Nephron (organoid): ENCODE results near the gene SLAMF9.

Experiments
- H3K27ac Mint-ChIP-seq, 3 experiments: 2 replicates each; pipeline ENCODE4 v1.8.0; 2020; ENCODE audit warnings: mixed read lengths in 3 of 3, mild to moderate bottlenecking in 2 of 3, moderate library complexity in 1 of 3
- H3K27me3 Mint-ChIP-seq: 2 replicates; pipeline ENCODE4 v1.8.0; 2021; ENCODE audit warnings: low read depth, mild to moderate bottlenecking, moderate library complexity, mixed read lengths
- H3K36me3 Mint-ChIP-seq: 2 replicates; pipeline ENCODE4 v1.8.0; 2020; ENCODE audit warnings: low read depth, mixed read lengths
- H3K4me1 Mint-ChIP-seq: 2 replicates; pipeline ENCODE4 v1.8.0; 2020; ENCODE audit warnings: mixed read lengths
- H3K4me3 Mint-ChIP-seq, 3 experiments: 2 replicates each; pipeline ENCODE4 v1.8.0; 2020; ENCODE audit warnings: mild to moderate bottlenecking in 3 of 3, mixed read lengths in 3 of 3, moderate library complexity in 2 of 3
- H3K9me3 Mint-ChIP-seq: 2 replicates; pipeline ENCODE4 v1.8.0; 2020; ENCODE audit warnings: mixed read lengths
- CTCF ChIP-seq, 3 experiments: fragments of 200-600 bp; sonication (generic); IDR thresholded peaks; one replicate each; pipeline ENCODE4 v1.5.0; 2021; ENCODE audit warnings: antibody characterized with exemption in 3 of 3; ENCODE audit not compliant: unreplicated experiment in 3 of 3

Gene SLAMF9

GRCh38 chr1:159921700-159922504, 32.1 kb downstream of the SLAMF9 start:
- Mint-ChIP-seq H3K4me3 (peak overlapping the region; percentile 73 to 79 (median 75)), H3K9me3 (no peaks in the 10 kb centered on the region)

GRCh38 chr1:159921251-159921650, 32.8 kb downstream of the SLAMF9 start:
- peaks cover 68% of the 10 kb centered on the region for H3K4me1 Mint-ChIP-seq
- peaks cover 8% of the 10 kb centered on the region for H3K36me3 Mint-ChIP-seq
- TF ChIP-seq CTCF (IDR thresholded peaks at IDR 0.05; ENCODE audit: unreplicated experiment in 3 of 3), result no peak

More at GRCh38 chr1:159921700-159922504, 32.1 kb downstream of the SLAMF9 start:
- TF ChIP-seq CTCF (IDR thresholded peaks at IDR 0.05; ENCODE audit: unreplicated experiment in 3 of 3), result no peak
- no peaks in the 10 kb centered on the region for H3K27me3 Mint-ChIP-seq
- peaks cover 10% of the 10 kb centered on the region for H3K36me3 Mint-ChIP-seq
- H3K27ac Mint-ChIP-seq, result peak overlapping the region; percentile 72 to 92 (median 82)
- H3K4me1 Mint-ChIP-seq, result peaks cover 71% of the 10 kb centered on the region

GRCh38 chr1:159920651-159921050, 33.4 kb downstream of the SLAMF9 start:
- H3K27ac Mint-ChIP-seq, result peak overlapping the region in 1 of 3 experiments; percentile 72

More at GRCh38 chr1:159921251-159921650, 32.8 kb downstream of the SLAMF9 start:
- H3K4me3 Mint-ChIP-seq, result peak overlapping the region; percentile 20 to 74 (median 47)
- no peaks in the 10 kb centered on the region for H3K27me3 Mint-ChIP-seq
- peak overlapping the region in 2 of 3 experiments; percentile 9 to 72 for H3K27ac Mint-ChIP-seq
- no peaks in the 10 kb centered on the region for H3K9me3 Mint-ChIP-seq

GRCh38 chr1:159920202-159920601, 33.8 kb downstream of the SLAMF9 start:
- peaks cover 8% of the 10 kb centered on the region for H3K36me3 Mint-ChIP-seq

More at GRCh38 chr1:159920651-159921050, 33.4 kb downstream of the SLAMF9 start:
- peak overlapping the region in 1 of 3 experiments; percentile 3 for H3K4me3 Mint-ChIP-seq
- H3K36me3 Mint-ChIP-seq, result peaks cover 8% of the 10 kb centered on the region
- no peak for TF ChIP-seq CTCF (IDR thresholded peaks at IDR 0.05; ENCODE audit: unreplicated experiment in 3 of 3)
- peaks cover 67% of the 10 kb centered on the region for H3K4me1 Mint-ChIP-seq
- no peaks in the 10 kb centered on the region for H3K9me3 Mint-ChIP-seq
- no peaks in the 10 kb centered on the region for H3K27me3 Mint-ChIP-seq

GRCh38 chr1:159919236-159919865, 34.7 kb downstream of the SLAMF9 start:
- no peak overlapping the region for H3K27ac Mint-ChIP-seq
- H3K36me3 Mint-ChIP-seq, result peaks cover 8% of the 10 kb centered on the region
- H3K4me3 Mint-ChIP-seq, result no peak overlapping the region
- H3K27me3 Mint-ChIP-seq, result no peaks in the 10 kb centered on the region
- no peaks in the 10 kb centered on the region for H3K9me3 Mint-ChIP-seq
- H3K4me1 Mint-ChIP-seq, result peaks cover 60% of the 10 kb centered on the region
- TF ChIP-seq CTCF (IDR thresholded peaks at IDR 0.05; ENCODE audit: unreplicated experiment in 3 of 3), result no peak

More at GRCh38 chr1:159920202-159920601, 33.8 kb downstream of the SLAMF9 start:
- H3K4me1 Mint-ChIP-seq, result peaks cover 62% of the 10 kb centered on the region
- no peak overlapping the region for H3K4me3 Mint-ChIP-seq
- no peak overlapping the region for H3K27ac Mint-ChIP-seq
- no peak for TF ChIP-seq CTCF (IDR thresholded peaks at IDR 0.05; ENCODE audit: unreplicated experiment in 3 of 3)
- no peaks in the 10 kb centered on the region for H3K9me3 Mint-ChIP-seq
- no peaks in the 10 kb centered on the region for H3K27me3 Mint-ChIP-seq
